GDM1 (cell line): Measurements from ENCODE around the gene STIL.
A peak's percentile ranks its signal among the peaks of the same experiment; 100 is the strongest.
"Not testable (repeated sequence)": the region's sequence is repeated elsewhere in the genome, so short reads cannot be mapped to it uniquely, and the experiment has no call there.

Source experiments
- DNase-seq: peaks from one replicate; lab custom pipeline; 2025; lab: John Stamatoyannopoulos, UW

Gene STIL

GRCh38 chr1:47319968-47320367 is 6.0 kb upstream of the STIL start:
- DNase-seq, result not testable (repeated sequence)

- no peak for DNase-seq
Measured at GRCh38 chr1:47317841-47318240, 3.9 kb upstream of the STIL start.

- DNase-seq, result no peak
Measured at GRCh38 chr1:47309427-47309826, 4.5 kb downstream of the STIL start.

GRCh38 chr1:47302472-47302871 is 11.5 kb downstream of the STIL start:
- DNase-seq, result no peak

GRCh38 chr1:47298025-47298699 is 15.8 kb downstream of the STIL start:
- DNase-seq, result no peak

GRCh38 chr1:47295579-47295978 is 18.4 kb downstream of the STIL start:
- DNase-seq, result no peak

- DNase-seq, result not testable (repeated sequence)
Measured at GRCh38 chr1:47294863-47295262, 19.1 kb downstream of the STIL start.

GRCh38 chr1:47288116-47288515 is 25.8 kb downstream of the STIL start:
- not testable (repeated sequence) for DNase-seq

- no peak for DNase-seq
Measured at GRCh38 chr1:47280142-47280541, 33.8 kb downstream of the STIL start.

GRCh38 chr1:47276850-47277249 is 37.1 kb downstream of the STIL start:
- no peak for DNase-seq

GRCh38 chr1:47275811-47276210 is 38.1 kb downstream of the STIL start:
- DNase-seq, result not testable (repeated sequence)

GRCh38 chr1:47265529-47265928 is 48.4 kb downstream of the STIL start:
- not testable (repeated sequence) for DNase-seq

GRCh38 chr1:47262787-47263413 is 51.0 kb downstream of the STIL start:
- DNase-seq, result peak; percentile 49

GRCh38 chr1:47257224-47257623 is 56.7 kb downstream of the STIL start:
- DNase-seq, result peak; percentile 40

- DNase-seq, result no peak
Measured at GRCh38 chr1:47252795-47253194, 61.2 kb downstream of the STIL start.

GRCh38 chr1:47252369-47252768 is 61.6 kb downstream of the STIL start:
- no peak for DNase-seq

- DNase-seq, result no peak
Measured at GRCh38 chr1:47249755-47250154, 64.2 kb downstream of the STIL start.

- DNase-seq, result no peak
Measured at GRCh38 chr1:47244339-47244862, 69.5 kb downstream of the STIL start.

- DNase-seq, result no peak
Measured at GRCh38 chr1:47243910-47244309, 70.0 kb downstream of the STIL start.

GRCh38 chr1:47241114-47242113 is 72.5 kb downstream of the STIL start:
- peak; percentile 63 for DNase-seq

GRCh38 chr1:47238935-47239592 is 74.9 kb downstream of the STIL start:
- DNase-seq, result no peak

GRCh38 chr1:47235806-47236205 is 78.1 kb downstream of the STIL start:
- no peak for DNase-seq
